K562 (cell line): ENCODE measurements around the gene PRKCB. TPM values are rescaled to one million over a fixed set of nuclear protein-coding genes. Genes with fewer than 3 reads are reported as not detected.

Experiments used
- ADNP ChIP-seq: fragments of 200-800 bp; sonication (Bioruptor generic); IDR thresholded peaks from 2 replicates; pipeline ENCODE4 v1.6.1; 2016; ENCODE audit warnings: missing genetic modification characterization, missing compliant biosample characterization
- ARID1B ChIP-seq: fragments of 450-650 bp; IDR thresholded peaks from 2 replicates; pipeline ENCODE4 v1.6.1; 2016; ENCODE audit warnings: antibody characterized with exemption, mild to moderate bottlenecking, inconsistent platforms
- BCLAF1 ChIP-seq, 2 experiments: fragments of 450-650 bp in 1 of 2; IDR thresholded peaks; 2 replicates each; pipeline ENCODE4 v1.6.1; 2011 to 2017; ENCODE audit warnings: low read depth in 2 of 2, antibody characterized with exemption in 1 of 2, borderline replicate concordance in 1 of 2, low read length in 1 of 2, mild to moderate bottlenecking in 1 of 2, mixed read lengths in 1 of 2; ENCODE audit not compliant: control insufficient read depth in 1 of 2
- BRCA1 ChIP-seq, 2 experiments: fragments of 450-650 bp in 1 of 2; sonication (generic) in 1 of 2; formaldehyde crosslinking in 1 of 2; IDR thresholded peaks; 2 replicates each; pipeline versions ENCODE4 v1.5.0 to v1.6.1; 2017 to 2020; ENCODE audit warnings: mild to moderate bottlenecking in 1 of 2, missing genetic modification reagents in 1 of 2
- BRF1 ChIP-seq: IDR thresholded peaks from 3 replicates; pipeline ENCODE4 v1.6.1; 2011; ENCODE audit warnings: borderline replicate concordance, mild to moderate bottlenecking; ENCODE audit not compliant: insufficient read length; ENCODE audit errors: extremely low read depth
- CBX2 ChIP-seq: fragments of 200-600 bp; sonication (generic); IDR thresholded peaks from one replicate; pipeline ENCODE4 v1.6.1; 2012; ENCODE audit warnings: mild to moderate bottlenecking, low read length, inconsistent platforms; ENCODE audit not compliant: insufficient read depth, poor library complexity, severe bottlenecking
- CXXC5 ChIP-seq: fragments of 250-450 bp; sonication (Bioruptor Pico); IDR thresholded peaks from 2 replicates; pipeline ENCODE4 v1.8.0; 2022; ENCODE audit warnings: inconsistent platforms, mild to moderate bottlenecking, moderate library complexity
- DPF2 ChIP-seq: fragments of 450-650 bp; IDR thresholded peaks from 2 replicates; pipeline ENCODE4 v1.6.1; 2016
- EP300 ChIP-seq: IDR thresholded peaks from 2 replicates; pipeline ENCODE4 v1.6.1; 2012; ENCODE audit warnings: low read length, improper control_type of control experiment
- HLTF ChIP-seq: fragments of 450-650 bp; IDR thresholded peaks from 2 replicates; pipeline ENCODE4 v1.6.1; 2016
- KAT7 ChIP-seq: sonication (generic); formaldehyde crosslinking; IDR thresholded peaks from 2 replicates; pipeline ENCODE4 v1.8.0; 2022; ENCODE audit warnings: missing genetic modification reagents, mild to moderate bottlenecking, borderline replicate concordance
- MCM2 ChIP-seq: fragments of 450-650 bp; IDR thresholded peaks from 2 replicates; pipeline ENCODE4 v1.6.1; 2017; ENCODE audit warnings: low read depth, mild to moderate bottlenecking
- NFIX ChIP-seq: fragments of 250-450 bp; sonication (Bioruptor Pico); IDR thresholded peaks from 2 replicates; pipeline ENCODE4 v1.4.0; 2020; ENCODE audit warnings: low read depth, mild to moderate bottlenecking, moderate library complexity
- RBM15 ChIP-seq: fragments of 200-400 bp; formaldehyde crosslinking; IDR thresholded peaks from 2 replicates; pipeline ENCODE4 v1.6.1; 2018; ENCODE audit warnings: mild to moderate bottlenecking, low read length, moderate library complexity; ENCODE audit not compliant: insufficient read depth
- SAP30 ChIP-seq: fragments of 200-600 bp; sonication (generic); IDR thresholded peaks from 2 replicates; pipeline ENCODE4 v1.6.1; 2012; ENCODE audit warnings: borderline replicate concordance, low read depth, mild to moderate bottlenecking, moderate library complexity, low read length, control low read depth, inconsistent platforms; ENCODE audit not compliant: insufficient read depth, poor library complexity, severe bottlenecking
- SMARCA4 ChIP-seq: fragments of 450-650 bp; IDR thresholded peaks from 2 replicates; pipeline ENCODE4 v1.6.1; 2016
- SUPT5H ChIP-seq: fragments of 450-650 bp; IDR thresholded peaks from 2 replicates; pipeline ENCODE4 v1.6.1; 2016
- THRB ChIP-seq: fragments of 450-650 bp; formaldehyde crosslinking; conservative IDR thresholded peaks from 2 replicates; pipeline ENCODE4 v1.4.0; 2022; ENCODE audit warnings: mild to moderate bottlenecking, missing genetic modification characterization
- TRIM25 ChIP-seq: fragments of 450-650 bp; IDR thresholded peaks from 2 replicates; pipeline ENCODE4 v1.7.0; 2016; ENCODE audit warnings: borderline replicate concordance
- TSC22D4 ChIP-seq: fragments of 450-650 bp; IDR thresholded peaks from 2 replicates; pipeline ENCODE4 v1.6.1; 2016; ENCODE audit warnings: missing genetic modification characterization, missing biosample characterization, control low read depth
- XRCC4 ChIP-seq: IDR thresholded peaks from one replicate; pipeline ENCODE4 v1.6.1; 2011; ENCODE audit not compliant: insufficient read depth, insufficient read length; ENCODE audit errors: extremely low read depth
- polyA plus RNA-seq, 8 experiments: library from polyadenylated mRNA; depleted of rRNA in 4 of 8; stranded (reverse) in 5 of 8; unstranded in 3 of 8; fragments of >200 nt; fragmentation: Nextera tagmentation in 2 of 8; fragmentation: Illumina TruSeq in 1 of 8; extraction: Ambion mirVana in 2 of 8; extraction: Trizol in 1 of 8; gene quantifications; 2 replicates each; pipeline versions ENCODE4 v1.2.1 to v1.2.3, GENCODE V29; 2011 to 2014; ENCODE audit warnings: inconsistent platforms in 1 of 8, missing spikeins in 1 of 8
- total RNA-seq, 7 experiments: library from RNA; depleted of rRNA in 6 of 7; stranded (reverse); fragments of >200 nt in 6 of 7; fragmentation: Illumina TruSeq in 2 of 7; extraction: Trizol in 2 of 7; gene quantifications; 2 replicates each; pipeline versions ENCODE4 v1.2.1 to v1.2.3, GENCODE V29; 2011 to 2021; ENCODE audit warnings: low replicate concordance in 1 of 7
- TF ChIP-seq, protein P1 (sequence below): sonication (generic); formaldehyde crosslinking; IDR thresholded peaks from 2 replicates; pipeline ENCODE4 v1.9.0; 2022; ENCODE audit warnings: mild to moderate bottlenecking, missing genetic modification reagents

Gene PRKCB
- total and polyA plus RNA-seq, 9 of the 15 experiments (the other 6 are each of a cell fraction or from before 2014, with no cell fraction given) = 49.9 to 276 (median 148) TPM

- no peak for TF ChIP-seq BRF1
- no peak for TF ChIP-seq EP300
- no peak for TF ChIP-seq CXXC5 (CRISPR knock-in tag)
- no peak for TF ChIP-seq TRIM25
- no peak for TF ChIP-seq SAP30
- TF ChIP-seq TSC22D4 (tag) = no peak
- TF ChIP-seq CBX2 = no peak
- 0 out of 2 replicates have a peak, but pooled peaks have one; percentile 16 for TF ChIP-seq DPF2
- TF ChIP-seq RBM15 = no peak
- TF ChIP-seq ADNP = no peak
- TF ChIP-seq BCLAF1 (IDR thresholded peaks at IDR 0.05; ENCODE audit: borderline replicate concordance in 1 of 2, control insufficient read depth in 1 of 2, low read depth in 2 of 2, low read length in 1 of 2) = peak in 1 of 2 experiments; percentile 49; a peak in 1 of 4 replicates
- no peak for TF ChIP-seq KAT7 (CRISPR knock-in tag)
- TF ChIP-seq XRCC4 = no peak
- peak; percentile 71 for TF ChIP-seq SUPT5H
- TF ChIP-seq HLTF = peak; percentile 58; the same call in 1 of the 2 replicates
- no peak for TF ChIP-seq SMARCA4
- no peak for TF ChIP-seq MCM2
- TF ChIP-seq THRB (CRISPR knock-in tag) = 0 out of 2 replicates have a peak, but pooled peaks have one; percentile 32
- TF ChIP-seq NFIX = no peak
- TF ChIP-seq, protein P1, sequence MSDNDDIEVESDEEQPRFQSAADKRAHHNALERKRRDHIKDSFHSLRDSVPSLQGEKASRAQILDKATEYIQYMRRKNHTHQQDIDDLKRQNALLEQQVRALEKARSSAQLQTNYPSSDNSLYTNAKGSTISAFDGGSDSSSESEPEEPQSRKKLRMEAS (CRISPR knock-in tag) = 0 out of 2 replicates have a peak, but pooled peaks have one; percentile 12
- 0 out of 2 replicates have a peak, but pooled peaks have one; percentile 12 for TF ChIP-seq ARID1B
- TF ChIP-seq BRCA1 (IDR thresholded peaks at IDR 0.05) = no peak
- no peak for TF ChIP-seq BRCA1 (CRISPR knock-in tag; IDR thresholded peaks at IDR 0.05)
These were observed 12.2 kb downstream of the PRKCB start (continued) for GRCh38 chr16:23847948-23848347.
